RCC 7860 (cell line): ENCODE data around the gene ATL3.
"Not testable (repeated sequence)": the region's sequence is repeated elsewhere in the genome, so short reads cannot be mapped to it uniquely, and the experiment has no call there.

Experiments
- DNase-seq: peaks from one replicate; pipeline ENCODE4 v3.0.0-alpha.2; 2015; ENCODE audit warnings: low spot score
- FAIRE-seq: peaks from 2 replicates; lab custom pipeline; 2012; peaks lifted over from hg19 to GRCh38; lab: Jason Lieb, UNC

ATL3 gene

DNA sequence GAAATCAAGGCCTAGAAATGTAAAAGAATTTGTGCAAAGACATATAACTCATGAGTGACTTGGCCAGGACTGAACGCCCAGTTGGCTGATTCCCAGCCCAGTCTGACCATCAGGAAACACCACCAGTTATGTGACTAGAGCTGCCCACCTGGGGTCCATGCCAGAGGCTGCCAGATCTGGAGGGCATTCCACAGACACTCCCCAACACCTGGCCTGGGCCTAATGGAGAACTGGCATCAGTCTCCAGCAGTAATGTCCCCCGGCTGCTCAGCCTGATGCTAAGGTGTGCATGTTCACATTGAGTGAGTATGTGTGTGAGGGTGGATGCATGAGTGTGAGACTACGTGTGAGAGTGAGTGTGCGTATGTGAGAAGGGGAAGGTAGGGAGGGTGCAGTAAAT lies 72.6 kb downstream of the ATL3 start:
- DNase-seq: no peak

DNA sequence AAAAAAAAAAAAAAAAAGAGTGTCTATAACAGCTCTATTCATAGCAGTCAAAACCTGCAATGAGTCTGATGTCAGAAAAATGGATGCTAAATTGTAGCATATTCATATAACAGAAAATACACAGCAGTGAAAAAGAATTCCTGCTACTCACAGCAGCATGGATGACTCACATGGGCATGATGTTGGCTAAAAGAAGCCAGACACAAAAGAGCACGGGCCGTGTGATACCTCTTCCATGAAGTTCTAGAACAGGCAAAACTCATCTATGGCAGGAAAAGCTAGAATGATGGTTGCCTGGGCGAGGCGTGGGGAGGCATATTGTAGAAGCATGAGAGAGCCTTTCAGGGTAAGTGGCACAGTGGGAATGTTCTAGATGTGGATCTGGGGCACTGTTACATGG lies 75.9 kb downstream of the ATL3 start:
- FAIRE-seq (no peak), DNase-seq (no peak)

More for the DNA sequence above, 72.6 kb downstream of the ATL3 start:
- FAIRE-seq: no peak

DNA sequence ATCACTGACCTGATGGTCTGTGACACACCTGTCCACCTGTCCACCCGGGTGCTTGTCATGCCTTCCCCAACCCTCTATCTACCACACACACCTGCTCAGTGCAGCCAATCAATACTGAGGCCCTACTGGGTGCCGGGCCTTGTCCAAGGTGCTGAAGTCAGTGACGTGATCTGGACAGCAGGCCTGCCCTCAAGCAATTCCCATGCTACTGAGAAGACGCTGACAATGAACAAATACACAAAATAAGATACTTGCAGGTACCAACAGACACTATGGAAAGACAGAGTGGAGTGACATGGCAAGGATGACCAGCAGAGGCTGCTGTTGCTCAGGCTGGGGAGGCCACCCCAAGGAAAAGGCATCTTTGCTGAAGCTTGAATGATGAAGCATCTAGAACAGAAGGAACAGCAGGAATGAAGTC lies 78.2 kb downstream of the ATL3 start:
- FAIRE-seq: no peak

DNA sequence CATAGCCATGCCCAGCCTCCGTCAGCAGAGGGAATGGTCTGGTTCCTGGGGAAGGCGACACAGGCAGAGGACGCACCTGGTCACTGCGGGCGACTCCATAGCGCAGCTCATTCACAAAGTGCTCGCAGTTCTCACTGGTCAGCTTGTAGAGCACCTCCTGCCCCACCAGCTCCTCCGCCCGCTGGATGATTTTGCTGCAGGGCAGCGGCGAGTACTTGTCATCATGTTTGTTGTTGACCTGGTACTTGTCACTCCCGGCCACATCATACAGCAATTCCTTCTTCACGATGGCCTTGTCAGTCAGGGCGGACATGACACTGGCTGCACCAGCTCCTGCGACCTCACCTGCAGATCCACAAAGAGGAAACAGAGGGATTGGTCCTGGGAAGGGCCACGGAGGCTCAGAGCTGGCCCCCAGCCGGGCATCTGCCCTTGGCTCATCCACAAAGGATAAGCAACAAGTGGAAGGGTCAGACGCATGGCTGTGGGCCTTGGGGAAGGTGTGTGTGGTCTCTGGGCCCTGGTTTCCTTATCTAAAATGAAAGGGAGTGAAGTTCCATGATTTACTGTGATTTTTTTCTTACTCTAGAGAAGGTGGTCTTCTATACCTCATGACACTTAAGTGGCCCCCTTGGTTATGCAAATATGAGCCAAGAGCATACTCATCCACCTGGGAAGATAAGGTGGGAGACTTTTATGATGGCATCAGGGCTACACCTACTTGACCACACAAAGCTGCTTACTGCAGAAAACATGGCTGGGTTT lies 81.0 kb downstream of the ATL3 start:
- no peak for DNase-seq
- FAIRE-seq: no peak

More for the DNA sequence above, 78.2 kb downstream of the ATL3 start:
- DNase-seq: peak; percentile 8

DNA sequence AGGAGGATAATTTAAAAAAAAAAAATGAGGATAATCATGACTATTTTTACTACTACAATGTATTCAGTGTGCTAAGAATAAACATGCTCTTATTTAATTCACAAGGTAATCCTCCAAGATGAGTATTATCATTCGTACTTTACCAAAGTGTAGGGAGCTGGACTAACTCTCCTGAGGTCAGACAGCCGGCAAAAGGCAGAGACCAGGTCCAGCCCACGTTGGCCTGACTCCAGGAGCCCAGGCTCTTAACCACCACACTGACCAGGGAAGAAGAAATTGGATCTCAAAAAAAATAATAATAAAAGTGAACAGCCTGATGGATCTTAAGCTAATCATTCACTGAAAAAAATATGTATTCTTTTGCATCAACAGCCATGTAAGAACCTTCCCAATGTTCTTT lies 82.2 kb downstream of the ATL3 start:
- no peak for FAIRE-seq
- no peak for DNase-seq

DNA sequence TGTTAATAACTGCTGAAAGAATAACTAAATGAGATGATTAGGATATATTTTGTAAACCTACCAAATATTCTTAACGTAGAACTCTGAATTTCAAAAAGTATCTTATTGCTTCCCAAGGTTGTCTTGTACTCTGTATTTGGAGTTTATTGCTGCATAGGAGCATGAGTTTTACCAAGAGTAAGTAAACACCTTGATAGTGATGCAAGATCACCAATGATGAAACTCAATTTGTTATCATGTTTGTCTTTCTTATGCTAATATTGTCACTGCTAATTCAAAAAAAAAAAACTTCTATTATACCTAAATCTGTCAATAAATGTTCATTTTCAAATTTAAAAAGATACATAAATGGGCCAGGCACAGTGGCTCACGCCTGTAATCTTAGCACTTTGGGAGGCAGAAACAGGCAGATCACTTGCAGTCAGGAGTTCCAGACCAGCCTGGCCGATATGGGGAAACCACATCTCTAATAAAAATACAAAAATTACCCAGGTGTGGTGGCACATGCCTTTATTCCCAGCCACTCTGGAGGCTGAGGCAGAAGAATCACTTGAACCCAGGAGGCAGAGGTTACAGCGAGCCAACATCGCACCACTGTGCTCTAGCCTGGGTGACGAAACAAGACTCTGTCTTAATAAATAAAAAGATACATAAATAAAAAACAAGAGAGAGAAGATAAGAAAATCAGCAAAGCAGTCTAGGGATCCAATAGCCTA lies 84.6 kb downstream of the ATL3 start:
- DNase-seq (no peak), FAIRE-seq (no peak)

DNA sequence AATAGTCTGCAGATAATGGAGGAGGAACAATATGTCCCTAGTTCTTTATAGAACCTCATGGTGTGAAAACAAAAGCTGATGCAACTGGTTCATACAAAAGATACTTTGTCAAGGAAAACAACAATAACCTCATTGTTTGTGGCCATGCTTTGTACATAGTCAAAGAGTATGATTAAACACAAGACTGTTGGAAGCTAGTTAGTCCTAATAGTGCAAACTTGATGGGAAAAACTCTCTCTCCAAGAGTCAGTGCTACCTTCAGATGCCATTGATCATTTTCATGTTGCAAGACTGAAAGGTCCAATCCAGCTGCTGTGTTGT lies 87.9 kb downstream of the ATL3 start:
- DNase-seq (no peak), FAIRE-seq (no peak)

DNA sequence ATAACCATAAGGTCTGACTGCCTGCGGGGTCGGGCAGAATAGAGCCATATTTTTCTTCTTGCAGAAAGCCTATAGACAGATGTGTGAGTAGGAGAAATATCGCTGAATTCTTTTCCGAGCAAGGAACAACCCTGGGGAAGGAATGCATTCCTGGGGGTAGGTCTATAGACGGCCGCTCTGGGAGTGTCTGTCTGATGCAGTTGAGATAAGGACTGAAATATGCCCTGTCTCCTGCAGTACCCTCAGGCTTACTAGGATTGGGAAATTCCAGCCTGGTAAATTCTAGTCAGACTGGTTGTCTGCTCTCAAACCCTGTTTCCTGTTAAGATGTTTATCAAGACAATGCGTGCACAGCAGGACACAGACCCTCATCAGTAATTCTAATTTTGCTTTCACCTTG lies 90.0 kb downstream of the ATL3 start:
- DNase-seq, FAIRE-seq: not testable (repeated sequence)

DNA sequence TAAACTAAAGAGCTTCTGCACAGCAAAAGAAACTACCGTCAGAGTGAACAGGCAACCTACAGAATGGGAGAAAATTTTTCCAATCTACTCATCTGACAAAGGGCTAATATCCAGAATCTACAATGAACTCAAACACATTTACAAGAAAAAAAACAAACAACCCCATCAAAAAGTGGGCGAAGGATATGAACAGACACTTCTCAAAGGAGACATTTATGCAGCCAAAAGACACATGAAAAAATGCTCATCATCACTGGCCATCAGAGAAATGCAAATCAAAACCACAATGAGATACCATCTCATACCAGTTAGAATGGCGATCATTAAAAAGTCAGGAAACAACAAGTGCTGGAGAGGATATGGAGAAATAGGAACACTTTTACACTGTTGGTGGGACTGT lies 92.3 kb downstream of the ATL3 start:
- not testable (repeated sequence) for FAIRE-seq, DNase-seq

DNA sequence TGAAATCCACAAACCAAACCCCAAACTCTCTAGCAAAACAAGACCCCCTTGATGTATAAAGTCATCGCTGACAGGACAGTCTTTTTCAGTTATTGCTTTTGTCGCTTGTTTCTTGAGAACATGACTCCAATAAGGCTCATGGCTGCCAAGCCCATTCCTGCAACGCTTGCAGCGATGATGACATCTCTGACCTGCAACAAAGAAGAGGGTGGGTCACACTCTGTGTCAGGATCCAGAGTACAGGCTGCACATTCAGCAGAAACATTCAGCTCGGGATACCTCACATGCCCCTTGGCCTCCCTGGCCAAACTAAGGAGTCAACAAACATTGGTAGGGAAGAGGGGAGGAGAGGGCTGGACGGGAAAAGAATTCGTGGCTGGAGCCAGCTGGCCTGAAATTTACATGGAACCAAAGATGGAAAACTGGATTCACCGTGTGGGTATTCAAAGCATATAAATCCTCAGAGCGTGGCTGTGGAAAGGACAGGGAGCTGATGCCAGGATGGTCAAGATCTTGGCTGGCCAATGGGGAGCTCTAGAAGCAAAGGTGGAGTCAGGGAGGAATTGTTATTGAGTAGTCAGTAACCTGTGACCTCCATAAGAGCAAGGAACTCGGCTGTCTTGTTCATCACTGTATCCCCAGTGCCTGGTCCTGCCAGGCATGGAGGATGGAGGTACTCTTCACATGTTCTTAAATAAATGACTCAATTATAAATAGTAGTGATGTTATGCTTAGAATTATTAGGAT lies 96.1 kb downstream of the ATL3 start:
- no peak for FAIRE-seq
- DNase-seq: no peak
